T47D (cell line): ENCODE data around the gene RTBDN.
A peak's percentile ranks its signal among the peaks of the same experiment; 100 is the strongest.
"Not testable (repeated sequence)": the region's sequence is repeated elsewhere in the genome, so short reads cannot be mapped to it uniquely, and the experiment has no call there.

Source experiments
- DNase-seq, 2 experiments: peaks; one replicate each; pipeline versions ENCODE4 v3.0.0 to v3.0.0-alpha.2; 2011 to 2012; ENCODE audit warnings: low read depth in 1 of 2, low spot score in 1 of 2
- JUND ChIP-seq: IDR thresholded peaks from 2 replicates; pipeline ENCODE4 v1.6.1; 2012; ENCODE audit warnings: low read depth
- in situ Hi-C: cut with HindIII; loops from 2 replicates; pipeline ENCODE4 v1.10.0; 2016; ENCODE audit warnings: low sequenced_read_pairs, low pct_unique_long_range_greater_than_20kb

Gene RTBDN

DNA sequence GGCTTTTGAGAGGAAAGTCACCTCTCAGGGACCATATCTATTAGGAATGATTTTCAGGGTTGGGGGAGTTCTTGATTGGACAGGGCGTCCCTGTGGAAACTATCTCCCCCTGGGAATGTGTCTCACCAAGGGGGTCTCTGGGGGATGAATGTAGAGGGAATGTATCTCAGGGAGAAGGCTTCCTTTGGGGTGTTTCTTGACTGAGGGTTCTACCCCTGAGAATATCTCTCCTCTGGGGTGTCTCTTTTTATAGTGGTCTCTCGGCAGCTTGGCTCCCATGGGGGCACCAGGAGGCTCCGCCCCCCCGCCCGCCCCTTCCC lies 1.0 kb downstream of the RTBDN start:
- DNase-seq, result no peak
- TF ChIP-seq JUND, result no peak
- in situ Hi-C loops, result no loop called here

DNA sequence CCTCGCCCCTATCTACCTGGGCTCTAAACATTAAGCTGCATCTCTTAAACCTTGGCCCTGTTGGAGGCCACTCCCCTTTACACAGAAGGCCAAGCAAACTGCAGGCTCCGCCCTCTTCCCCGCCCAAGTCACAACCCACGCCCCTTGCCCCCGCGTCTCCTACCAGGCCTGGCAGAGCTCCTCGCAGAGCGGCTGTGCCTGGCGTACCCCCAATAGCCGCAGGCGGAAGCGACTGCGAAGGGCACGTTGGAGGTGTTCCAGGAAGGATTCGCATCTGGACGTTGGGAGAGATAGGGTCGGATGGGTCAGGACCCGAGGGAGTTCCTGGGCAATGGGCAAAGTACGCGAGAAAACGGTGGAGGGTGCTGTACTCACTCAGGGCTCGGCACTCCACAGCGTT lies 5.9 kb downstream of the RTBDN start:
- in situ Hi-C loops, result no loop called here
- no peak for TF ChIP-seq JUND
- DNase-seq, result peak in 1 of 2 experiments; percentile 64

DNA sequence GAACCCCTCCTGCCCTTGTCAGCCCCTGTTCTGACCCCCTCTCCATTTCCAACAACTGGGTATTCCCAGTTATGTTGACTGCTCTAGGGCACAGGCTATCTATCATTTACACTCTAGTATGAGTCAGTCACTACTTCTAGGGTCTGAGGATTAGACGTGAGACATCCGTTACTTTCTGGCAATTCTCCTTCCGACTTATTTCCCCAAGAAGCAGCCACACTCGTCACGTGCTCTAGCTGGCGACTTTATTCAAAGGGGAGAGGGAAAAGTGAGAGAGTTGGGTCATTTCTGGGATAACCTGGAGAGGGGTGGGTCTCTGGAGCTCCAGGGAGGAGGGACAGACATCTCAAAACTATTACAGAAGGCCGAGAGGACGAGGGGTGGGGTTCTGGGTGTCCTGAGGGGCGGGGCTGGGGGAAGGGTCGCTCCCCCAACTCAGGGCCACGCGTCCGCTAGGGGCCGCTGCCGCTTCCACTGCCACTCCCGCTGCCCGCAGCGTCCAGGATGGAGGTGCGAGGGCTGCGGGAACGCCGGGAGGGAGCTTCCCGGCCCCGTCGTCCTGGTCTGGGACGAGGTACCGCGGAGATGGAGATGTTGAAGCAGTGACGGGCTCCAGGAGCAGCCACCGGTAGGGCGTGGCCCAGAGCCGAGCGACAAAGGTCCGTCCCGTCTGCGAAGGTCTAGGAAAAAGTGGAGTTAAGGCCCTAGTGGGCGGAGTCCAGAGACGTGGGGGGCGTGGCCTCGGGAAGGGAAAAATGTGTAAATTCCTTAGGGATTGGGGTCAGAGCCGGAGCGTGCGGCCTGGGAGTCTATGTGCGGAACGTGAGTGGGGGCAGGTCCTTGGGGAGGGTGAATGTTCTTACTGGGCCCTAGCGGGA lies 8.9 kb downstream of the RTBDN start:
- in situ Hi-C loops, result no loop called here
- DNase-seq, result peak in 1 of 2 experiments; percentile 35

DNA sequence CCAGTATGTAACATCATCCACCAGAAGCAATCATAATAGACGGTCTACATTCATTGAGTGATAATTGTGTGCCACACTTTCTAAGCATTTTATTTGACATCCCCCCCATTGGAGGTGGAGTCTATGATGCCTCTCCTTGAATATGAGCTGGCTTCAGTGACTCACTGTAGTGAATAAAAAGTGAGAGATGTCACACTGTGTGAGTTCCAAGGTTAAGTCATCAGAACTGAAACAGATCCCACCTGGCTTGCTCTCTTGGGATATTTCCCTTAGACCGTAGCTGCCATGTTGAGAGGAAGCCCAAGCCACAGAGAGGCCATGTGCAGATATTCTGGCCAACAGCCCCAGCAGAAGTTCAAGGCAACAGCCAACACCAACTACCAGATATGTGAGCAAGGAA lies 12.6 kb downstream of the RTBDN start:
- no peak for TF ChIP-seq JUND
- DNase-seq, result no peak
- in situ Hi-C loops, result no loop called here

More for the DNA sequence above, 8.9 kb downstream of the RTBDN start:
- no peak for TF ChIP-seq JUND

DNA sequence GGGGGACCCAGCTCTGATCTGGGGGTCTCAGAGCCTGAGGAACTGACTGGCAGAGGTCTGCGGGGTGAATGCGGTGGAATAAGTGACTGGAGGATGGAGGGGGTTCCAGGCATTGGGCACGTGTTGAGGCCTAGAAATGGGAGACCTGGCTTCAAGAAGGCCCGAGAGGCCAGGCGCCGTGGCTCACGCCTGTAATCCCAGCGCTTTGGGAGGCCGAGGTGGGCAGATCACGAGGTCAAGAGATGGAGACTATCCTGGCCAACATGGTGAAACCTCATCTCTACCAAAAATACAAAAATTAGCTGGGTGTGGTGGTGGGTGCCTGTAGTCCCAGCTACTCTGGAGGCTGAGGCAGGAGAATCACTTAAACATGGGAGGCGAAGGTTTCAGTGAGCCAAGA lies 16.6 kb downstream of the RTBDN start:
- in situ Hi-C loops, DNase-seq: not testable (repeated sequence)

DNA sequence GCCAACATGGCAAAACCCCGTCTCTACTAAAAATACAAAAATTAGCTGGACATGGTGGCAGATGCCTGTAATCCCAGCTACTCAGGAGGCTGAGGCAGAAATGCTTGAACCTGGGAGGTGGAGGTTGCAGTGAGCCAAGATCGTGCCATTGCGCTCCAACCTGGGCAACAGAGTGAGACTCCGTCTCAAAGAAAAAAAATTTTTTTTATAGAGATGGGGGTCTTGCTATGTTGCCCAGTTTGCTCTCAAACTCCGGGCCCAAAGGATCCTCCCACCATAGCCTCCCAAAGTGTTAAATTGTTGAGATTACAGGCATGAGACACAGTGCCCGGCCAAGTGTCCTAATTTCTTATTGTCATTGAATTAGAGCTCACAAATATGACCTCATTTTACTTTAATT lies 17.2 kb downstream of the RTBDN start:
- DNase-seq, in situ Hi-C loops: not testable (repeated sequence)

DNA sequence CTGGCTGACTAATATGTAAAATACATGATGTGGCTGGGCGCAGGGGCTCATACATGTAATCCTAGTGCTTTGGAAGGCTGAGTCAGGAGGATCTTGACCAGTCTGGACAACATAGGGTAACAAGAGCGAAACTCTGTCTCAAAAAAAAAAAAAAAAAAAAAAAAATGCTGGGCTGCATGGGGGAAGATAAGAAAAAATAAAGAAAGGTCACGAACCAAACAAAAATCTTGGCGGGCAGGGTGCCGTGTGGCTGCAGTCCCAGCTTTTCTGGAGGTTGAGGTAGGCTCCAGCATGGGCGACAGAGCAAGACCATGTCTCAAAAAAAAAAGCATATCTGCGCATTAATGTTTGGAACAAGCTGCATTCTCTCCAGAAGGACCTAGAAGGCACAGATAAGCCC lies 19.3 kb downstream of the RTBDN start:
- in situ Hi-C loops, result no loop called here
- TF ChIP-seq JUND, result no peak
- no peak for DNase-seq

DNA sequence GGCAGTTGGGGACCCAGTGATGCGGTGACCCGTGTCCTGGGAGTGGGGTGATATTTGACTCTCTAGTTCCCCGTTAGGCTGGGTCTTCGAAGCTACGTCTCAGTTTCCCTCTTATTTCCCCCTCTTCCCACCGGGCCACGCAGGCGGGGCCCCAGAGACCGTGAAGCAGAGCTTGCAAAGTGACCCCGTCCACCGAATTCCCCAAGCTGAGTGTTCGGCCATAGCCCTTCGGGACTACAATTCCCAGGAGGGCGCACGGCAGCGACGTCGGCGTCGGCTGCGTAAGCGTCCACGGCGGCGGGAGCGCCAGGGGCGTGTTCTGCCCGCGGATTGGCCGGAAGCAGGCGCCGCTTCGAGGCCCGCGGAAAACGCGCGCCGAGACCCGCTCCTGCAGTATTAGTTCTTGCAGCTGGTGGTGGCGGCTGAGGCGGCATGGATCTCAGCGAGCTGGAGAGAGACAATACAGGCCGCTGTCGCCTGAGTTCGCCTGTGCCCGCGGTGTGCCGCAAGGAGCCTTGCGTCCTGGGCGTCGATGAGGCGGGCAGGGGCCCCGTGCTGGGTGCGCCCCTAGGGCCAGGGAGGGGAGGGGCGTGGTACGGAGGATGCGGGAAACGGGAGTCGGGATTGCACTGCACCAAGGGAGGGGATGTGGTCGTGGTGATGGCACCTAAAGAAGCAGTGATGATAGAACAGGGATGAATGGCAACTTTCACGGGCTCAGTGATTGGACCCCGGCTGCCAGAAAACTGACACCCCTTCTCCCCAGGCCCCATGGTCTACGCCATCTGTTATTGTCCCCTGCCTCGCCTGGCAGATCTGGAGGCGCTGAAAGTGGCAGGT lies 27.9 kb downstream of the RTBDN start, which contains the start of gene RNASEH2A:
RNASEH2A (plus strand) TSS at position 343 of the 840 bp plus-strand sequence; CDS start at position 433, 90 bp downstream.
- TF ChIP-seq JUND, result no peak
- peak; percentile 83 to 88 for DNase-seq
- in situ Hi-C loops, result no loop called here

DNA sequence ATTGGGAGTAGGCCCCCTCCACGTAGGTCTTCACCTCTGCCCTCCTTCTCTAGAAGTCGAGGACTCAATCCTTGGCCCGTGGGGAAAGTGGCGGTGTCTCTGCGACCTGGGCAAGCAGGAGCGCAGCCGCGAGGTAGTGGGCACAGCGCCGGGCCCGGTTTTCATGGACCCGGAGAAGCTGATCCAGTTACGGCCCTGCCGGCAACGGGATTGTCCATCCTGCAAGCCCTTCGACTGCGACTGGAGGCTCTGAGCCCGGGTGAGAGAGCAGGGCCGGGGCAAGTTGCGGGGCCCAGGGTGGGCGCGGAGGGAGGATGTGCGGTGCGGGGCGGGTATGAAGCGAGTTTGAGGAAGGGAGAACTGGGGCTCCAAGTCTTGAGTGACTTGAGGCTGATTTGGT lies 30.3 kb downstream of the RTBDN start:
- in situ Hi-C loops, result no loop called here
- DNase-seq, result no peak
- TF ChIP-seq JUND, result no peak

DNA sequence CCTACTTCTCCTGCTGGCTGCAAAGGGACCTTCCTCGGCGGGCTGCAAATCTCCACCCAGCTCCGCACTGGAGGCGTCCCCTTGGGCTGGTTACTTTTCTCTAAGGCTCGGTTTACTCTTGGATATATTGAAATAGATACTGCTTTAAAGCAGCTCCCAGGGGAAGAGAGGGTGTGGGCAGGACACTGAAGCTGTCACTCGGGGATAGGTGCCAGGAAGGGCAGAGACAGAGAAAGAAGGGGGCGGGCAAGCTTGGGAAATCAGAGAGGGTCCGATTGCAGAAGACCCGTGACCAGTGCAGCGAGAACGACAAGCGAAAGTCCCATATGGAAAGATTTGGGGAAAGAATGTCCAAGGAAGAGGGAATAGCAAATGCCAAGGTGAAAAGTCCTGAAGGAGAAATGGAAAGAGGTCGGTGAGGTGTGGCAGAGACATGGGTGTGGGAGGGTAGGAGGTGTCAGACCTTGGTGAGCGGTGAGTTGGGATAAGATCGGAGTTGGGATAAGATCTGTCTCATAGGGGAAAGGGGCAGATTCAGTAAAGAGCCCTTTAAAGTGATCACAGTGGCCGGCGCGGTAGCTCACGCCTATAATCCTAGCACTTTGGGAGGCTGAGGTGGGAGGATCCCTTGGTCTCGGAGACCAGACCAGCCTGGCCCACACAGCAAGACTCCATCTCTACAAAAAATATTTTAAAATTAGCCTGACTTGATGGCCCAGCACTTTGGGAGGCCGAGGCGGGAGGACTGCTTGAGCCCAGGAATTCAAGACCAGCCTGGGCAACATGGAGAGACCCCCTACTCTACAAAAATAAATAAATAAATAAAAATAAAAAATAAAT lies 31.9 kb downstream of the RTBDN start:
- DNase-seq, result no peak
- in situ Hi-C loops, result no loop called here
- no peak for TF ChIP-seq JUND

DNA sequence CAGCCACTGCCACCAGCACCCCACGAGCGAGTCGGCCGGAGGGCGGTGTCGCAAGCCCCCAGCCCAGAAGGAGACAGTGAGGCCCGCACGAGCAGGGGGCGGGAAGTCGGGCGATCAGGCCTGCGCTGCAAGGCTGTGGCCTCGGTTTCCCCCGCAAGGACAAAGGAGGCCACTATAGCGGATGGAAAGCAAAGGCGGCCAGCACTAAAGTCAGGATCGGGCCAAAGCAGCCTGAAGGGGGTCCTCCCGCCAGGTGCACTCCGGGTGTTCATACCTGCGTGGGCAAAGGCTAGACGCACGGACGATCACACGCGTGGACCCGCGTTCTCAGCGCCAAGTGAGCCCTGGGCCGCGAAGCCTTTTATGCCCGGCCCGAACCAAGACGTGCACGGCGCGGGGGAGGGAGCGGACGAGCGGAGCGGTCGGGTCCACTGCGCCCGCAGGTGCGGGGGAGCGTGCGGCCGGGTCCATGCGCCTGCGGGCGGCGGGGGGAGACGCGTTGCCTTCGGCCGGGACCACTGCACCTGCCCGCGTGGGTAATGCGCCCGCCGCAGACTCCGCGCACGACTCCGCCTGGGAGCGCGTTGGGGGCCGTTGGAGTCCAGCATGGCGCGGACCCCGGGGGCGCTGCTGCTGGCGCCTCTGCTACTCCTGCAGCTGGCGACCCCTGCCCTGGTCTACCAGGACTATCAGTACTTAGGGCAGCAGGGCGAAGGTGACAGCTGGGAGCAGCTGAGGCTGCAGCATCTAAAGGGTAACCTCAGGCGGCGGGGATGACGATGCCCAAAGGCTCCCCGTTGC lies 32.7 kb downstream of the RTBDN start, which contains the start of the genes PRDX2 and THSD8:
PRDX2 (minus strand) TSS at position 335 of the 801 bp plus-strand sequence. CDS start 539 bp downstream, outside the sequence.
THSD8 (plus strand) TSS at position 604 of the 801 bp plus-strand sequence; CDS start at position 607, 3 bp downstream.
- no peak for TF ChIP-seq JUND
- in situ Hi-C loops, result no loop called here
- peak; percentile 67 to 88 for DNase-seq
